HepG2 (cell line): ENCODE results near the gene ZC3H18. TPM values are rescaled to one million over a fixed set of nuclear protein-coding genes. Genes with fewer than 3 reads are reported as not detected.

Experiments used
- AGO1 ChIP-seq: fragments of 200-400 bp; formaldehyde crosslinking; IDR thresholded peaks from 2 replicates; pipeline ENCODE4 v1.6.1; 2017; ENCODE audit warnings: mild to moderate bottlenecking, low read depth, low read length, moderate library complexity; ENCODE audit not compliant: poor library complexity, severe bottlenecking
- ARID2 ChIP-seq: sonication (generic); formaldehyde crosslinking; IDR thresholded peaks from 2 replicates; pipeline ENCODE4 v1.8.1; 2022; ENCODE audit warnings: mild to moderate bottlenecking, missing genetic modification reagents, borderline replicate concordance
- ELF4 ChIP-seq: sonication (generic); formaldehyde crosslinking; IDR thresholded peaks from 2 replicates; pipeline ENCODE4 v1.5.0; 2020; ENCODE audit warnings: missing genetic modification reagents, mild to moderate bottlenecking, moderate library complexity, borderline replicate concordance
- GTF2F1 ChIP-seq: fragments of 150-350 bp; IDR thresholded peaks from 2 replicates; pipeline ENCODE4 v1.6.1; 2014; ENCODE audit warnings: low read length
- NR2C2 ChIP-seq: sonication (generic); formaldehyde crosslinking; IDR thresholded peaks from 2 replicates; pipeline ENCODE4 v1.4.0; 2020; ENCODE audit warnings: missing genetic modification reagents, mild to moderate bottlenecking, moderate library complexity, borderline replicate concordance
- RFX1 ChIP-seq: fragments of 450-650 bp; IDR thresholded peaks from 2 replicates; pipeline ENCODE4 v1.6.1; 2017
- ZC3H13 ChIP-seq: sonication (generic); formaldehyde crosslinking; IDR thresholded peaks from 2 replicates; pipeline ENCODE4 v1.8.1; 2023; ENCODE audit warnings: mild to moderate bottlenecking, missing genetic modification reagents, moderate library complexity
- ZMYM2 ChIP-seq: sonication (generic); formaldehyde crosslinking; IDR thresholded peaks from 2 replicates; pipeline ENCODE4 v1.8.0; 2022; ENCODE audit warnings: mild to moderate bottlenecking, missing genetic modification reagents
- ZNF556 ChIP-seq: sonication (generic); formaldehyde crosslinking; IDR thresholded peaks from 2 replicates; pipeline ENCODE4 v1.4.0; 2020; ENCODE audit warnings: mild to moderate bottlenecking, missing genetic modification reagents, borderline replicate concordance
- ZNF614 ChIP-seq: IDR thresholded peaks from 2 replicates; pipeline ENCODE4 v1.6.1; 2018; ENCODE audit warnings: missing biosample characterization, missing genetic modification reagents, inconsistent platforms, borderline replicate concordance
- ZNF619 ChIP-seq: sonication (generic); formaldehyde crosslinking; IDR thresholded peaks from 2 replicates; pipeline ENCODE4 v1.4.0; 2020; ENCODE audit warnings: mild to moderate bottlenecking, missing genetic modification reagents
- ZNF749 ChIP-seq: sonication (generic); formaldehyde crosslinking; IDR thresholded peaks from 2 replicates; pipeline ENCODE4 v1.8.0; 2022; ENCODE audit warnings: mild to moderate bottlenecking, missing genetic modification reagents, moderate library complexity, borderline replicate concordance
- ZNF777 ChIP-seq: sonication (generic); formaldehyde crosslinking; IDR thresholded peaks from 2 replicates; pipeline ENCODE4 v1.4.0; 2020; ENCODE audit warnings: missing genetic modification reagents
- ZNF883 ChIP-seq: sonication (generic); formaldehyde crosslinking; IDR thresholded peaks from 2 replicates; pipeline ENCODE4 v1.5.1; 2020; ENCODE audit warnings: mild to moderate bottlenecking, missing genetic modification reagents; ENCODE audit errors: not compliant biosample characterization
- polyA plus RNA-seq, 8 experiments: library from polyadenylated mRNA; depleted of rRNA in 3 of 8; stranded (reverse) in 7 of 8; unstranded in 1 of 8; fragments of >200 nt; fragmentation: Illumina TruSeq in 4 of 8; extraction: Trizol in 4 of 8; gene quantifications; 2 replicates each; pipeline versions ENCODE4 v1.2.1 to v1.2.3, GENCODE V29; 2011 to 2016; ENCODE audit warnings: low read depth in 4 of 8, missing spikeins in 1 of 8, mixed read lengths in 1 of 8; ENCODE audit not compliant: insufficient read depth in 1 of 8
- total RNA-seq, 5 experiments: library from RNA; depleted of rRNA; stranded (reverse); fragments of >200 nt; fragmentation: Illumina TruSeq; extraction: Trizol; gene quantifications; 2 replicates each; pipeline ENCODE4 v1.2.3, GENCODE V29; 2016; ENCODE audit warnings: low read depth in 1 of 5
- TF ChIP-seq, protein P1 (sequence below): sonication (generic); formaldehyde crosslinking; IDR thresholded peaks from 2 replicates; pipeline ENCODE4 v1.4.0; 2020; ENCODE audit warnings: mild to moderate bottlenecking, missing genetic modification reagents
- TF ChIP-seq, protein P2 (sequence below): sonication (generic); formaldehyde crosslinking; IDR thresholded peaks from 2 replicates; pipeline ENCODE4 v1.9.0; 2021; ENCODE audit warnings: missing genetic modification reagents, borderline replicate concordance
- TF ChIP-seq, protein P3 (sequence below): sonication (generic); IDR thresholded peaks from 2 replicates; pipeline ENCODE4 v1.6.1; 2016; ENCODE audit warnings: low read depth, borderline replicate concordance
- TF ChIP-seq, protein P4 (sequence below): sonication (generic); formaldehyde crosslinking; IDR thresholded peaks from 2 replicates; pipeline ENCODE4 v1.5.1; 2020; ENCODE audit warnings: mild to moderate bottlenecking, missing genetic modification reagents, moderate library complexity
- TF ChIP-seq, protein P5 (sequence below): sonication (generic); formaldehyde crosslinking; IDR thresholded peaks from 2 replicates; pipeline ENCODE4 v1.8.0; 2022; ENCODE audit warnings: missing genetic modification reagents, mild to moderate bottlenecking, moderate library complexity, borderline replicate concordance

ZC3H18 gene
- total and polyA plus RNA-seq, 2 of the 13 experiments (the other 11 are each of a cell fraction or from before 2014, with no cell fraction given), result 11.2 to 27.4 TPM

DNA sequence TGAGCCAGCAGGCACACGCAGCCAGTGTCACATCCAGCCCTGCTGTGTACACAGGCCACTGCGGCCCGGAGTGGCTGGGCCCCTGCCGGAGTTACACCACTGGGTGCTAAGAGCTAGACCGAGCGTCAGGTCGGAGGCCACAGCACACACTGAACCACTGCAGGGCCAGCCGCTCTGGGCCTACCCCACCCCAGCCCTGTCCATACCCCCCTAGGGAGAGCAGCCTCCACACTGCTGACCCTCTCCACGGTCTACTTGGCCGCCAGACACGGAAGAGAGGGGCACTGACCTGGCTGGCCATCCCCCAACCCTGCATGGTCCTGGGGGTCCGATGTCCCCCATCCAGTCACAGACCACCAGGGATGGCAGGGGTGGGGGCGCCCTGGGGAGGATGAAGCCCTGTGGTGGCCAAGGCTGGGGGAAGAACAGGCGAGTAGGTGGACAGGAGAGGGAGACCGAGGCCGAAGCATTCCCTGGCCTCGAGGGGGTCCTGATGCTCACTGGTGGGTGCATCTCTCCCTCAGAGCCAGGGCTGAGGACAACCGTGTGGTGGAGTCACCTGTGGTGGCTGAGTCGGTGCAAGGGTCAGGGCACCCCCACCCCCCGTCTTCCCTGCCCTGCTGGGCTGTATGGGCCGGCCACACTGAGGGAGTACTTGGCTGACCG, 34.9 kb upstream of the ZC3H18 start (continued):
- TF ChIP-seq, protein P1, sequence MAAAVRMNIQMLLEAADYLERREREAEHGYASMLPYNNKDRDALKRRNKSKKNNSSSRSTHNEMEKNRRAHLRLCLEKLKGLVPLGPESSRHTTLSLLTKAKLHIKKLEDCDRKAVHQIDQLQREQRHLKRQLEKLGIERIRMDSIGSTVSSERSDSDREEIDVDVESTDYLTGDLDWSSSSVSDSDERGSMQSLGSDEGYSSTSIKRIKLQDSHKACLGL, result no peak
- TF ChIP-seq, protein P2, sequence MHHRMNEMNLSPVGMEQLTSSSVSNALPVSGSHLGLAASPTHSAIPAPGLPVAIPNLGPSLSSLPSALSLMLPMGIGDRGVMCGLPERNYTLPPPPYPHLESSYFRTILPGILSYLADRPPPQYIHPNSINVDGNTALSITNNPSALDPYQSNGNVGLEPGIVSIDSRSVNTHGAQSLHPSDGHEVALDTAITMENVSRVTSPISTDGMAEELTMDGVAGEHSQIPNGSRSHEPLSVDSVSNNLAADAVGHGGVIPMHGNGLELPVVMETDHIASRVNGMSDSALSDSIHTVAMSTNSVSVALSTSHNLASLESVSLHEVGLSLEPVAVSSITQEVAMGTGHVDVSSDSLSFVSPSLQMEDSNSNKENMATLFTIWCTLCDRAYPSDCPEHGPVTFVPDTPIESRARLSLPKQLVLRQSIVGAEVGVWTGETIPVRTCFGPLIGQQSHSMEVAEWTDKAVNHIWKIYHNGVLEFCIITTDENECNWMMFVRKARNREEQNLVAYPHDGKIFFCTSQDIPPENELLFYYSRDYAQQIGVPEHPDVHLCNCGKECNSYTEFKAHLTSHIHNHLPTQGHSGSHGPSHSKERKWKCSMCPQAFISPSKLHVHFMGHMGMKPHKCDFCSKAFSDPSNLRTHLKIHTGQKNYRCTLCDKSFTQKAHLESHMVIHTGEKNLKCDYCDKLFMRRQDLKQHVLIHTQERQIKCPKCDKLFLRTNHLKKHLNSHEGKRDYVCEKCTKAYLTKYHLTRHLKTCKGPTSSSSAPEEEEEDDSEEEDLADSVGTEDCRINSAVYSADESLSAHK (CRISPR knock-in tag), result no peak
- TF ChIP-seq, protein P3, sequence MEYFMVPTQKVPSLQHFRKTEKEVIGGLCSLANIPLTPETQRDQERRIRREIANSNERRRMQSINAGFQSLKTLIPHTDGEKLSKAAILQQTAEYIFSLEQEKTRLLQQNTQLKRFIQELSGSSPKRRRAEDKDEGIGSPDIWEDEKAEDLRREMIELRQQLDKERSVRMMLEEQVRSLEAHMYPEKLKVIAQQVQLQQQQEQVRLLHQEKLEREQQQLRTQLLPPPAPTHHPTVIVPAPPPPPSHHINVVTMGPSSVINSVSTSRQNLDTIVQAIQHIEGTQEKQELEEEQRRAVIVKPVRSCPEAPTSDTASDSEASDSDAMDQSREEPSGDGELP, result no peak
- peak; percentile 97 for TF ChIP-seq ZC3H13
- no peak for TF ChIP-seq NR2C2 (CRISPR knock-in tag)
- TF ChIP-seq RFX1, result no peak
- no peak for TF ChIP-seq ZNF883 (CRISPR knock-in tag)
- TF ChIP-seq ELF4 (CRISPR knock-in tag), result no peak
- TF ChIP-seq ARID2 (CRISPR knock-in tag), result no peak
- TF ChIP-seq, protein P4, sequence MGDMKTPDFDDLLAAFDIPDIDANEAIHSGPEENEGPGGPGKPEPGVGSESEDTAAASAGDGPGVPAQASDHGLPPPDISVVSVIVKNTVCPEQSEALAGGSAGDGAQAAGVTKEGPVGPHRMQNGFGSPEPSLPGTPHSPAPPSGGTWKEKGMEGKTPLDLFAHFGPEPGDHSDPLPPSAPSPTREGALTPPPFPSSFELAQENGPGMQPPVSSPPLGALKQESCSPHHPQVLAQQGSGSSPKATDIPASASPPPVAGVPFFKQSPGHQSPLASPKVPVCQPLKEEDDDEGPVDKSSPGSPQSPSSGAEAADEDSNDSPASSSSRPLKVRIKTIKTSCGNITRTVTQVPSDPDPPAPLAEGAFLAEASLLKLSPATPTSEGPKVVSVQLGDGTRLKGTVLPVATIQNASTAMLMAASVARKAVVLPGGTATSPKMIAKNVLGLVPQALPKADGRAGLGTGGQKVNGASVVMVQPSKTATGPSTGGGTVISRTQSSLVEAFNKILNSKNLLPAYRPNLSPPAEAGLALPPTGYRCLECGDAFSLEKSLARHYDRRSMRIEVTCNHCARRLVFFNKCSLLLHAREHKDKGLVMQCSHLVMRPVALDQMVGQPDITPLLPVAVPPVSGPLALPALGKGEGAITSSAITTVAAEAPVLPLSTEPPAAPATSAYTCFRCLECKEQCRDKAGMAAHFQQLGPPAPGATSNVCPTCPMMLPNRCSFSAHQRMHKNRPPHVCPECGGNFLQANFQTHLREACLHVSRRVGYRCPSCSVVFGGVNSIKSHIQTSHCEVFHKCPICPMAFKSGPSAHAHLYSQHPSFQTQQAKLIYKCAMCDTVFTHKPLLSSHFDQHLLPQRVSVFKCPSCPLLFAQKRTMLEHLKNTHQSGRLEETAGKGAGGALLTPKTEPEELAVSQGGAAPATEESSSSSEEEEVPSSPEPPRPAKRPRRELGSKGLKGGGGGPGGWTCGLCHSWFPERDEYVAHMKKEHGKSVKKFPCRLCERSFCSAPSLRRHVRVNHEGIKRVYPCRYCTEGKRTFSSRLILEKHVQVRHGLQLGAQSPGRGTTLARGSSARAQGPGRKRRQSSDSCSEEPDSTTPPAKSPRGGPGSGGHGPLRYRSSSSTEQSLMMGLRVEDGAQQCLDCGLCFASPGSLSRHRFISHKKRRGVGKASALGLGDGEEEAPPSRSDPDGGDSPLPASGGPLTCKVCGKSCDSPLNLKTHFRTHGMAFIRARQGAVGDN (CRISPR knock-in tag), result peak; percentile 35; the same call in 1 of the 2 replicates
- no peak for TF ChIP-seq ZNF777 (CRISPR knock-in tag)
- TF ChIP-seq ZNF614 (CRISPR knock-in tag), result no peak
- no peak for TF ChIP-seq ZMYM2 (CRISPR knock-in tag)
- no peak for TF ChIP-seq ZNF749 (CRISPR knock-in tag)
- no peak for TF ChIP-seq GTF2F1
- 0 out of 2 replicates have a peak, but pooled peaks have one; percentile 42 for TF ChIP-seq ZNF556 (CRISPR knock-in tag)
- peak; percentile 35 for TF ChIP-seq AGO1
- TF ChIP-seq, protein P5, sequence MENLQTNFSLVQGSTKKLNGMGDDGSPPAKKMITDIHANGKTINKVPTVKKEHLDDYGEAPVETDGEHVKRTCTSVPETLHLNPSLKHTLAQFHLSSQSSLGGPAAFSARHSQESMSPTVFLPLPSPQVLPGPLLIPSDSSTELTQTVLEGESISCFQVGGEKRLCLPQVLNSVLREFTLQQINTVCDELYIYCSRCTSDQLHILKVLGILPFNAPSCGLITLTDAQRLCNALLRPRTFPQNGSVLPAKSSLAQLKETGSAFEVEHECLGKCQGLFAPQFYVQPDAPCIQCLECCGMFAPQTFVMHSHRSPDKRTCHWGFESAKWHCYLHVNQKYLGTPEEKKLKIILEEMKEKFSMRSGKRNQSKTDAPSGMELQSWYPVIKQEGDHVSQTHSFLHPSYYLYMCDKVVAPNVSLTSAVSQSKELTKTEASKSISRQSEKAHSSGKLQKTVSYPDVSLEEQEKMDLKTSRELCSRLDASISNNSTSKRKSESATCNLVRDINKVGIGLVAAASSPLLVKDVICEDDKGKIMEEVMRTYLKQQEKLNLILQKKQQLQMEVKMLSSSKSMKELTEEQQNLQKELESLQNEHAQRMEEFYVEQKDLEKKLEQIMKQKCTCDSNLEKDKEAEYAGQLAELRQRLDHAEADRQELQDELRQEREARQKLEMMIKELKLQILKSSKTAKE (CRISPR knock-in tag), result peak; percentile 46; the same call in 1 of the 2 replicates
- TF ChIP-seq ZNF619 (CRISPR knock-in tag), result no peak
